Neutrophil (primary cell): ENCODE data around the gene CARM1.

ENCODE experiments used
- H3K27ac ChIP-seq: fragments of 200-600 bp; sonication (generic); 2 replicates; pipeline ENCODE4 v1.5.1; 2016; ENCODE audit warnings: mild to moderate bottlenecking, moderate library complexity
- H3K27me3 ChIP-seq: fragments of 200-600 bp; sonication (generic); 2 replicates; pipeline ENCODE4 v1.6.0; 2016; ENCODE audit warnings: mild to moderate bottlenecking
- H3K36me3 ChIP-seq: fragments of 200-600 bp; sonication (generic); 2 replicates; pipeline ENCODE4 v1.5.1; 2017
- H3K4me1 ChIP-seq, 2 experiments: fragments of 200-600 bp in 1 of 2; sonication (generic) in 1 of 2; 1 replicate in 1 of 2; 2 replicates in 1 of 2; pipeline versions ENCODE4 v1.5.1 to v1.6.1; 2013 to 2016; ENCODE audit warnings: low read depth in 1 of 2, low read length in 1 of 2, mild to moderate bottlenecking in 1 of 2, moderate library complexity in 1 of 2; ENCODE audit not compliant: control insufficient read depth in 1 of 2, insufficient read depth in 1 of 2
- H3K4me3 ChIP-seq, 2 experiments: fragments of 200-600 bp in 1 of 2; sonication (generic) in 1 of 2; 1 replicate in 1 of 2; 2 replicates in 1 of 2; pipeline ENCODE4 v1.5.1; 2013 to 2016; ENCODE audit warnings: low read depth in 1 of 2, low read length in 1 of 2, mild to moderate bottlenecking in 1 of 2, moderate library complexity in 1 of 2
- H3K9me3 ChIP-seq: fragments of 200-600 bp; sonication (generic); 2 replicates; pipeline ENCODE4 v1.5.1; 2016
- TF ChIP-seq, protein P1 (sequence below): fragments of 200-600 bp; sonication (generic); IDR thresholded peaks from 2 replicates; pipeline ENCODE4 v1.5.1; 2016; ENCODE audit warnings: antibody characterized with exemption

The CARM1 gene

DNA sequence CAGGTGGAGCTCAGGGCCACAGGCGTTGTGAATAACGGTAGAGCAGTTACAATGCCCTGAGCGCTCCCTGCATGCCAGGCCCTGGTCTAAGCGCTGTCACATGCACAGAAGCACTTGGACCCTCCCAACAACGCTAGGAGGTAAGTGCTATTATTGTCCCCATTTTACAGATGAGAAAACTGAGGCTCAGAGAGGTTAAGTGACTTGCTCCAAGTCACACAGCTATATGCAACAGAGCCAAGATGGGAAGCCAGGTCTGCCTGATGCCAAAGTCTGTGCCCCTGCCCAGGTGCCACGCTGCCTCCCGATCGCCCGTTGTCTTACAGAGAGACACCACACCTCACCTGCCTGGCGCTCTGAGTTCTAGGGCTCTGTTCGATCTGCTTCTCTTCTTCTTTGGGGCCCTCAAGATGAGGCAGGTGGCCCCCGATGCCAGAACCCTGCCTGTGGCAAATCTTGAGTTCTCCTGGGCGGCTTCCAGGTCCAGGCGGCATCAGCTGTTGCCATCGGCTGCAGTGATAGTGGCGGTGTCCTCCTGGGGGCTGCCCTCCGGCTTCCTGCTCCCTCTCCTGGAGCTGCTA, 37.1 kb downstream of the CARM1 start:
- Histone ChIP-seq H3K4me3 (no peak overlapping the region), H3K27me3 (no peaks in the 10 kb centered on the region), H3K27ac (no peak overlapping the region), H3K9me3 (no peaks in the 10 kb centered on the region), H3K36me3 (peaks cover 42% of the 10 kb centered on the region), H3K4me1 (no peaks in the 10 kb centered on the region)
- TF ChIP-seq, protein P1, sequence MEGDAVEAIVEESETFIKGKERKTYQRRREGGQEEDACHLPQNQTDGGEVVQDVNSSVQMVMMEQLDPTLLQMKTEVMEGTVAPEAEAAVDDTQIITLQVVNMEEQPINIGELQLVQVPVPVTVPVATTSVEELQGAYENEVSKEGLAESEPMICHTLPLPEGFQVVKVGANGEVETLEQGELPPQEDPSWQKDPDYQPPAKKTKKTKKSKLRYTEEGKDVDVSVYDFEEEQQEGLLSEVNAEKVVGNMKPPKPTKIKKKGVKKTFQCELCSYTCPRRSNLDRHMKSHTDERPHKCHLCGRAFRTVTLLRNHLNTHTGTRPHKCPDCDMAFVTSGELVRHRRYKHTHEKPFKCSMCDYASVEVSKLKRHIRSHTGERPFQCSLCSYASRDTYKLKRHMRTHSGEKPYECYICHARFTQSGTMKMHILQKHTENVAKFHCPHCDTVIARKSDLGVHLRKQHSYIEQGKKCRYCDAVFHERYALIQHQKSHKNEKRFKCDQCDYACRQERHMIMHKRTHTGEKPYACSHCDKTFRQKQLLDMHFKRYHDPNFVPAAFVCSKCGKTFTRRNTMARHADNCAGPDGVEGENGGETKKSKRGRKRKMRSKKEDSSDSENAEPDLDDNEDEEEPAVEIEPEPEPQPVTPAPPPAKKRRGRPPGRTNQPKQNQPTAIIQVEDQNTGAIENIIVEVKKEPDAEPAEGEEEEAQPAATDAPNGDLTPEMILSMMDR, result no peak

DNA sequence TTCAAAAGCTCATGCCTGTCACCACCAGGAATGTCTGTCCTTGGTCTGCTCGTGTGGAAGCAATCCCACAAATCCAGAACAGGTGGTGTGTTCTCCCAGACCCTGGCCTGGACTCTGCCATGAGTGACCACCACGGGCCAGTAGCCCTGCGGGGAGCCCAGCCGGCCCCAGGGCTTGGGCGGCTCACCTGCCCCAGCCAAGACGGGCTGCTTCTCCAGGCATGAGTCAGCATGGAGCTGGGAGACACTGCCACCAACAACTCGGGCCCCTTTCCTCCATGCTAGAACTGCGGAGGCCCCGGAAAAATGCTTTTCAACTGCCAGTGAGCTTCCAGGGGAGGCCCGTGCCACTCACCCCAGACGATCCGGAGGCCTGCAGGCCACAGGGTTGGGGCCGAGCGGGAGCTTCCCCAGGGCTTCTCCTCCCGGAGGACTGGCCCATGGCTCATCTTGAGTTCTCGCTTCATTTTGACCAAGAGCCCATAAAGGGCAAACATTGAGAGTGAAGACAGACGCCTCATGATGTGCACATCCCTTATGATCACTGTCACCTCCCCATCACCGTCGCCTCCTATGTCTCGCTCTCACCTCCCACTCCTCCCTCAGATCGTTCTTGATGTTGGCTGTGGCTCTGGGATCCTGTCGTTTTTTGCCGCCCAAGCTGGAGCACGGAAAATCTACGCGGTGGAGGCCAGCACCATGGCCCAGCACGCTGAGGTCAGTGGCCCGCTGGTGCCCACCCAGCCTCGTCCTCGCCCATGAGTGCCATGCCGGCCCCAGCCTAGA, 40.4 kb downstream of the CARM1 start:
- TF ChIP-seq, protein P1, result no peak
- H3K9me3 ChIP-seq, result no peaks in the 10 kb centered on the region
- peaks cover 54% of the 10 kb centered on the region for H3K36me3 ChIP-seq
- no peaks in the 10 kb centered on the region for H3K4me1 ChIP-seq
- H3K4me3 ChIP-seq, result no peak overlapping the region
- H3K27me3 ChIP-seq, result no peaks in the 10 kb centered on the region
- H3K27ac ChIP-seq, result no peak overlapping the region

DNA sequence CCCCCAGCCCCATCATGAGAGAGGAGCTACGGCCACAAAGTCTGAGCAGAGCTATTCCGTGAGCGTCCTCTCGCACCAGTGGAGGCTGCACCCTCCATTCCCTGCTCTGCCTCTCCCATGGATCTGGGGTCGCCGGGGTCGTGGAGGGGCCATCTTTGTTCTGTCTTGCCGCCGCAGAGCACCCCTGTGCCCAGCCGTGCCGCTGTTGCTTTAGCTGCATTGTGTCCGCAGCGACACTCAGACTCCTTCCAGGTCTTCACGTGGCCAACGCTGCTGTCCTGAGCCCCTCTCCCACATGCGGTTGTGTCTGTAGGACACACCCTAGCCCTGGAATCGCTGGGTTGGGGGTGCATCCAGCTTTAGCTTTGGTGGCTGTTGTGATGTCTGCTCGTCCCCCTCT, 41.3 kb downstream of the CARM1 start:
- Histone ChIP-seq H3K4me3 (no peak overlapping the region), H3K4me1 (no peaks in the 10 kb centered on the region), H3K27ac (no peak overlapping the region), H3K36me3 (peaks cover 53% of the 10 kb centered on the region), H3K9me3 (no peaks in the 10 kb centered on the region), H3K27me3 (no peaks in the 10 kb centered on the region)
- TF ChIP-seq, protein P1, result no peak

DNA sequence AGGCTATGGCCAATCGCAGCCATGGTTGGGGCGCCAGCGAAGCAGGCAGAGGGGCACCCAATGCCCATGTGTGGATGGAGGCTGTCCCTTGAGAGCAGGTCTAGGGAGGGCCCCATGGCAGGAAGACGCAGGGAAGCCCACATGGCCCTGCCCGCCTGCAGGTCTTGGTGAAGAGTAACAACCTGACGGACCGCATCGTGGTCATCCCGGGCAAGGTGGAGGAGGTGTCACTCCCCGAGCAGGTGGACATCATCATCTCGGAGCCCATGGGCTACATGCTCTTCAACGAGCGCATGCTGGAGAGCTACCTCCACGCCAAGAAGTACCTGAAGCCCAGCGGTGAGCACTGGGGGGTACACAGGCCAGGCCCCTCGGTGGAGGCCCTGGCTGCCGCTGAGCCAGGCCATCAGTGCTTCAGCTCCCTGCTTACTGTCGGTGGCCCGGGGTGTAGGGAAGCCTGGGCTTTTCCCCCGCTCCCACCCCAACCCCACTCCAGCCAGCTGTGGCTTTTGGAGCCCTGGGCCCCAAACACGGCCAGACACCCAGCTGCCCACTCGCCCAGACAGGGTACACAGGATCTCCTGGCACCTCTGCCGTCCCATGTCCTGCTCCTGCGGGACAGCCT, 42.5 kb downstream of the CARM1 start:
- H3K36me3 ChIP-seq, result peaks cover 41% of the 10 kb centered on the region
- no peaks in the 10 kb centered on the region for H3K27me3 ChIP-seq
- H3K27ac ChIP-seq, result no peak overlapping the region

More for the DNA sequence above, 42.5 kb downstream of the CARM1 start:
- TF ChIP-seq, protein P1, result no peak
- Histone ChIP-seq H3K4me3 (no peak overlapping the region), H3K4me1 (no peaks in the 10 kb centered on the region), H3K9me3 (no peaks in the 10 kb centered on the region)
